HepG2 (cell line): ENCODE data around the gene TCF7L2.

Experiments used
- CREM ChIP-seq, 2 experiments: sonication (generic) in 1 of 2; formaldehyde crosslinking in 1 of 2; IDR thresholded peaks; 2 replicates each; pipeline versions ENCODE4 v1.4.0 to v1.6.1; 2016 to 2020; ENCODE audit warnings: antibody characterized with exemption in 1 of 2, mild to moderate bottlenecking in 1 of 2, missing genetic modification reagents in 1 of 2
- CTCF ChIP-seq: sonication (generic); formaldehyde crosslinking; IDR thresholded peaks from 2 replicates; pipeline ENCODE4 v1.5.0; 2020; ENCODE audit warnings: mild to moderate bottlenecking, missing genetic modification reagents, moderate library complexity
- DMAP1 ChIP-seq: IDR thresholded peaks from 2 replicates; pipeline ENCODE4 v1.6.1; 2016
- EHMT2 ChIP-seq: fragments of 200-600 bp; sonication (generic); IDR thresholded peaks from 2 replicates; pipeline ENCODE4 v1.7.0; 2017; ENCODE audit warnings: antibody characterized with exemption, low read depth, low read length, borderline replicate concordance
- ETS1 ChIP-seq: sonication (generic); formaldehyde crosslinking; IDR thresholded peaks from 2 replicates; pipeline ENCODE4 v1.4.0; 2020; ENCODE audit warnings: missing genetic modification reagents
- GZF1 ChIP-seq: sonication (generic); formaldehyde crosslinking; IDR thresholded peaks from 2 replicates; pipeline ENCODE4 v1.5.1; 2020; ENCODE audit warnings: mild to moderate bottlenecking, missing genetic modification reagents
- MED13 ChIP-seq: sonication (generic); formaldehyde crosslinking; IDR thresholded peaks from 2 replicates; pipeline ENCODE4 v1.5.0; 2020; ENCODE audit warnings: missing genetic modification reagents
- MXI1 ChIP-seq: IDR thresholded peaks from 3 replicates; pipeline ENCODE4 v1.6.1; 2012; ENCODE audit warnings: low read depth, low read length, inconsistent platforms, borderline replicate concordance
- NCOA1 ChIP-seq: sonication (generic); formaldehyde crosslinking; IDR thresholded peaks from 2 replicates; pipeline ENCODE4 v1.9.0; 2021; ENCODE audit warnings: missing genetic modification reagents
- NFE2L2 ChIP-seq: fragments of 150-350 bp; IDR thresholded peaks from 2 replicates; pipeline ENCODE4 v1.6.1; 2014; ENCODE audit warnings: low read length
- POLR2A ChIP-seq, 2 experiments: IDR thresholded peaks; 2 replicates each; pipeline ENCODE4 v1.6.1; 2011; ENCODE audit warnings: low read depth in 2 of 2, low read length in 2 of 2, mild to moderate bottlenecking in 1 of 2, moderate library complexity in 1 of 2; ENCODE audit not compliant: insufficient read depth in 1 of 2
- TFAP4 ChIP-seq: sonication (generic); IDR thresholded peaks from 2 replicates; pipeline ENCODE4 v1.6.1; 2016; ENCODE audit warnings: low read depth, borderline replicate concordance
- ZNF224 ChIP-seq: sonication (generic); formaldehyde crosslinking; IDR thresholded peaks from 2 replicates; pipeline ENCODE4 v1.5.0; 2020; ENCODE audit warnings: mild to moderate bottlenecking, missing genetic modification reagents

- no peak for TF ChIP-seq NCOA1 (CRISPR knock-in tag)
- TF ChIP-seq CTCF (CRISPR knock-in tag), result no peak
- no peak for TF ChIP-seq ZNF224
- TF ChIP-seq TFAP4, result no peak
- no peak for TF ChIP-seq CREM (IDR thresholded peaks at IDR 0.05)
- no peak for TF ChIP-seq CREM (CRISPR knock-in tag; IDR thresholded peaks at IDR 0.05)
- TF ChIP-seq MXI1, result no peak
- no peak for TF ChIP-seq GZF1
- no peak for TF ChIP-seq ETS1
- peak; percentile 51; the same call in 1 of the 2 replicates for TF ChIP-seq NFE2L2
- no peak for TF ChIP-seq MED13 (CRISPR knock-in tag)
- no peak for TF ChIP-seq POLR2A (IDR thresholded peaks at IDR 0.05; ENCODE audit: insufficient read depth in 1 of 2, low read depth in 2 of 2, low read length in 2 of 2)
- no peak for TF ChIP-seq DMAP1 (CRISPR knock-in tag)
- TF ChIP-seq EHMT2, result no peak
Observed at GRCh38 chr10:112904000-112904399, 46.0 kb upstream of the TCF7L2 start.
